ENCODE measurements around the gene ATE1. TPM values are rescaled to one million over a fixed set of nuclear protein-coding genes. Genes with fewer than 3 reads are reported as not detected.

Gene ATE1
- total and polyA plus RNA-seq, 2 of the 4 experiments (the other 2 are of a cell fraction): 6.4 to 27.8 TPM

GRCh38 chr10:121886997-121887622 is 40.7 kb downstream of the ATE1 start:
- Histone ChIP-seq H3K4me2 (ENCODE audit: low read depth, low read length) (no peak overlapping the region), H2BK120ac (ENCODE audit: low read depth, low read length) (no peak overlapping the region), H4K5ac (ENCODE audit: low read depth, low read length) (no peak overlapping the region), H3K4me3 (ENCODE audit: insufficient read depth, low read depth, low read length) (no peak overlapping the region), H2BK5ac (ENCODE audit: low read depth, low read length, poor library complexity, severe bottlenecking) (no peak overlapping the region), H3K4ac (ENCODE audit: low read depth, low read length) (no peak overlapping the region), H3K9me1 (ENCODE audit: insufficient read depth, low read length) (0 out of 2 replicates have a peak, but pooled peaks cover 3% of the 10 kb centered on the region), H2BK20ac (ENCODE audit: low read depth, low read length) (no peak overlapping the region), H3K27ac (ENCODE audit: insufficient read depth, low read length) (no peak overlapping the region), H3K18ac (ENCODE audit: low read depth, low read length) (no peak overlapping the region), H3K79me1 (ENCODE audit: low read depth in 1 of 2, low read length in 2 of 2) (peaks cover 0 to 3% of the 10 kb centered on the region in 2 experiments; a peak in 1 of 4 replicates), H3K9ac (ENCODE audit: low read depth, low read length) (no peak overlapping the region), H3K36me3 (ENCODE audit: control insufficient read depth, insufficient read depth, low read length) (peaks cover 5% of the 10 kb centered on the region), H4K20me1 (ENCODE audit: insufficient read depth, low read length) (no peaks in the 10 kb centered on the region), H3K9me3 (ENCODE audit: control insufficient read depth, insufficient read depth, low read length) (no peaks in the 10 kb centered on the region), H2AK9ac (replicated peaks; ENCODE audit: low read depth, low read length, poor library complexity) (no peak overlapping the region), H3K27me3 (ENCODE audit: control insufficient read depth, insufficient read depth, low read length) (no peaks in the 10 kb centered on the region), H2BK15ac (ENCODE audit: low read depth, low read length) (no peak overlapping the region), H3K23ac (ENCODE audit: low read depth, low read length) (no peak overlapping the region), H3K4me1 (ENCODE audit: control insufficient read depth, insufficient read depth, low read length) (no peaks in the 10 kb centered on the region), H2AFZ (replicated peaks; ENCODE audit: low read length, poor library complexity) (no peak overlapping the region), H4K91ac (ENCODE audit: insufficient read depth, low read depth, low read length) (no peak overlapping the region), H3K56ac (ENCODE audit: extremely low read depth, insufficient read depth, low read length) (no peak overlapping the region), H3K14ac (replicated peaks; ENCODE audit: low read depth, low read length) (no peak overlapping the region), H2AK5ac (ENCODE audit: low read depth, low read length) (no peak overlapping the region), H4K8ac (ENCODE audit: low read depth in 2 of 2, low read length in 2 of 2) (no peak overlapping the region)
- intact Hi-C loops (cut with micrococcal nuclease) (loop anchor here (1.0 to 2.0 kb wide), 3 partner anchors 146 to 944 kb away; no protein-coding TSS in a partner anchor), dilution Hi-C loops (cut with HindIII; ENCODE audit: low sequenced_read_pairs, unreplicated experiment) (no loop called here), in situ Hi-C loops (cut with MboI; ENCODE audit: low sequenced_read_pairs) (no loop called here)
- DNase-seq (peak; percentile 69), ATAC-seq (ENCODE audit: low read depth) (peak; percentile 97)
- CTCF ChIA-PET: interaction anchor here (0.5 to 3.5 kb wide), 14 partner anchors 9 to 938 kb away, joined by 3 to 31 read pairs (median 3); no protein-coding TSS in a partner anchor
- POLR2A ChIA-PET (ENCODE audit: unreplicated experiment): no interaction called here
- WGBS, 2 experiments (ENCODE audit: extremely low coverage in 2 of 2, insufficient read length in 1 of 2): no CpG with 5 or more reads among the region's 7 CpGs
- no peak for TF ChIP-seq RCOR1 (IDR thresholded peaks at IDR 0.05; ENCODE audit: insufficient replicate concordance, low read length)
- TF ChIP-seq MXI1 (IDR thresholded peaks at IDR 0.05; ENCODE audit: borderline replicate concordance, low read depth, low read length): no peak
- TF ChIP-seq BHLHE40 (IDR thresholded peaks at IDR 0.05; ENCODE audit: low read depth, low read length): no peak
- TF ChIP-seq CTCF (conservative IDR thresholded peaks at IDR 0.05; ENCODE audit: low read depth, low read length): peak; percentile 87
- TF ChIP-seq MAZ (IDR thresholded peaks at IDR 0.05; ENCODE audit: borderline replicate concordance, low read depth, low read length): no peak
- TF ChIP-seq CHD1 (IDR thresholded peaks at IDR 0.05; ENCODE audit: low read depth, low read length): no peak
- TF ChIP-seq NFE2L2 (IDR thresholded peaks at IDR 0.05; ENCODE audit: low read depth, low read length): no peak
- peak; percentile 84 for TF ChIP-seq SMC3 (IDR thresholded peaks at IDR 0.05; ENCODE audit: low read depth, low read length)
- no peak for TF ChIP-seq POLR2A (IDR thresholded peaks at IDR 0.05; ENCODE audit: low read depth, low read length)
- no peak for TF ChIP-seq CEBPB (IDR thresholded peaks at IDR 0.05; ENCODE audit: low read depth, low read length)
- no peak for TF ChIP-seq ELK1 (IDR thresholded peaks at IDR 0.05; ENCODE audit: borderline replicate concordance, low read depth, low read length)
- TF ChIP-seq MAFK (IDR thresholded peaks at IDR 0.05; ENCODE audit: low read depth, low read length): no peak
- no peak for TF ChIP-seq USF2 (IDR thresholded peaks at IDR 0.05; ENCODE audit: low read depth, low read length)
- peak; percentile 79 for TF ChIP-seq RAD21 (IDR thresholded peaks at IDR 0.05; ENCODE audit: low read length)
- TF ChIP-seq FOS (IDR thresholded peaks at IDR 0.05; ENCODE audit: low read depth, low read length): no peak
- TF ChIP-seq RFX5 (IDR thresholded peaks at IDR 0.05; ENCODE audit: low read depth, low read length): no peak
- no TSS peak for BruUV-seq (replicated peaks)
